Right ventricle myocardium inferior (tissue), 1 donor: ENCODE results near the gene NFU1. TPM values are rescaled to one million over a fixed set of nuclear protein-coding genes. Genes with fewer than 3 reads are reported as not detected.
"Not testable (repeated sequence)": the region's sequence is repeated elsewhere in the genome, so short reads cannot be mapped to it uniquely, and the experiment has no call there.

Source experiments
- ATAC-seq: fragments of 200-7000 bp; cut with Tn5 transposase; one replicate; pipeline ENCODE4 v1.9.1; 2020; ENCODE audit warnings: mild to moderate bottlenecking, moderate library complexity
- DNase-seq: peaks from one replicate; pipeline ENCODE4 v3.0.0; 2021; ENCODE audit errors: missing footprints
- intact Hi-C: fragments of 100-400 bp; cut with DNase I; formaldehyde crosslinking; loops from one replicate; pipeline ENCODE4 v1.11.0; 2022
- total RNA-seq: library from RNA; stranded (reverse); fragmentation: NEBNext Ultra II Directional; extraction: Animal tissue kit (Norgen Biotek cat#: 25700); gene quantifications from one replicate; pipeline ENCODE4 v1.2.1, GENCODE V29; 2021
- donor health status: DM: no; HTN: yes; CAD: no; lungs with severe emphysema.

Gene NFU1
- total RNA-seq, 1 donor from 2014 or later, result 122 TPM

- no peak for ATAC-seq
- DNase-seq, result no peak
- intact Hi-C loops, result no loop called here
Measured at GRCh38 chr2:69372767-69373166, 64.5 kb downstream of the NFU1 start.

- ATAC-seq, result no peak
- intact Hi-C loops, result no loop called here
- DNase-seq, result no peak
Measured at GRCh38 chr2:69369802-69370201, 67.4 kb downstream of the NFU1 start.

- ATAC-seq, result no peak
- no peak for DNase-seq
- intact Hi-C loops, result no loop called here
Measured at GRCh38 chr2:69368588-69368987, 68.6 kb downstream of the NFU1 start.

- DNase-seq (no peak), ATAC-seq (no peak)
- intact Hi-C loops, result no loop called here
Measured at GRCh38 chr2:69359371-69359770, 77.9 kb downstream of the NFU1 start.

- intact Hi-C loops, result no loop called here
- DNase-seq (no peak), ATAC-seq (no peak)
Measured at GRCh38 chr2:69358914-69359313, 78.3 kb downstream of the NFU1 start.

GRCh38 chr2:69356471-69356870 lies 80.8 kb downstream of the NFU1 start:
- intact Hi-C loops, result no loop called here
- ATAC-seq (no peak), DNase-seq (no peak)

- DNase-seq, intact Hi-C loops, ATAC-seq: not testable (repeated sequence)
Measured at GRCh38 chr2:69354976-69355375, 82.3 kb downstream of the NFU1 start.

GRCh38 chr2:69353360-69353759 lies 83.9 kb downstream of the NFU1 start:
- intact Hi-C loops, result no loop called here
- ATAC-seq, result no peak
- no peak for DNase-seq

- no peak for ATAC-seq
- intact Hi-C loops, result no loop called here
Measured at GRCh38 chr2:69348781-69349180, 88.5 kb downstream of the NFU1 start.

More at GRCh38 chr2:69348781-69349180, 88.5 kb downstream of the NFU1 start:
- DNase-seq, result no peak

Other genes starting within 250 kb of the NFU1 start
- 38.9 TPM for gene GFPT1, start 50.2 kb downstream of the NFU1 start, total RNA-seq
- gene AAK1, start 206.3 kb upstream of the NFU1 start, total RNA-seq, result 76.2 TPM